Subcutaneous abdominal adipose tissue (tissue), 5 donors: ENCODE results near the gene SHISA6.

Experiments used
- H3K27ac ChIP-seq: one replicate; pipeline ENCODE4 v1.7.0; 2013; ENCODE audit warnings: low read depth, mild to moderate bottlenecking, inconsistent platforms, low read length, moderate library complexity
- H3K27me3 ChIP-seq, 5 donors: one replicate each; pipeline ENCODE4 v1.7.0; 2013; ENCODE audit warnings: low read length in 5 of 5, inconsistent platforms in 1 of 5; ENCODE audit not compliant: control insufficient read depth in 5 of 5, insufficient read depth in 4 of 5
- H3K36me3 ChIP-seq, 5 donors: one replicate each; pipeline ENCODE4 v1.7.0; 2013; ENCODE audit warnings: low read length in 5 of 5; ENCODE audit not compliant: control insufficient read depth in 5 of 5, insufficient read depth in 5 of 5
- H3K4me1 ChIP-seq, 5 donors: one replicate each; pipeline ENCODE4 v1.7.0; 2013; ENCODE audit warnings: low read length in 5 of 5, mild to moderate bottlenecking in 3 of 5, moderate library complexity in 1 of 5; ENCODE audit not compliant: control insufficient read depth in 5 of 5, insufficient read depth in 5 of 5
- H3K4me3 ChIP-seq, 5 donors: one replicate each; pipeline ENCODE4 v1.7.0; 2013; ENCODE audit warnings: low read length in 5 of 5, low read depth in 1 of 5
- H3K9ac ChIP-seq, 5 donors: one replicate each; pipeline ENCODE4 v1.7.0; 2013; ENCODE audit warnings: low read length in 5 of 5, mild to moderate bottlenecking in 4 of 5, moderate library complexity in 3 of 5
- H3K9me3 ChIP-seq, 5 donors: one replicate each; pipeline ENCODE4 v1.7.0; 2013; ENCODE audit warnings: low read length in 5 of 5; ENCODE audit not compliant: control insufficient read depth in 5 of 5
- donor health status: healthy.
- donor health status: healthy.
- donor health status: healthy.
- donor health status: healthy.
- donor health status: healthy.

The SHISA6 gene

GRCh38 chr17:11239379-11239970 is 1.5 kb upstream of the SHISA6 start:
- Histone ChIP-seq H3K27me3 (peaks cover 7 to 42% (median 17%) of the 10 kb centered on the region in 5 donors), H3K9me3 (no peaks in the 10 kb centered on the region), H3K36me3 (no peaks in the 10 kb centered on the region), H3K4me3 (peak overlapping the region; percentile 37 to 68 (median 47)), H3K9ac (no peak overlapping the region), H3K27ac (no peak overlapping the region), H3K4me1 (peaks cover 0 to 18% (median 11%) of the 10 kb centered on the region in 5 donors)

- H3K9ac ChIP-seq, result no peak overlapping the region
- H3K4me3 ChIP-seq, result peak overlapping the region; percentile 37 to 68 (median 47)
- no peaks in the 10 kb centered on the region for H3K9me3 ChIP-seq
- H3K36me3 ChIP-seq, result no peaks in the 10 kb centered on the region
- peaks cover 0 to 19% (median 15%) of the 10 kb centered on the region in 5 donors for H3K4me1 ChIP-seq
- H3K27ac ChIP-seq, result no peak overlapping the region
- H3K27me3 ChIP-seq, result peaks cover 7 to 49% (median 20%) of the 10 kb centered on the region in 5 donors
Observed at GRCh38 chr17:11240041-11240840, 772 bp upstream of the SHISA6 start.

GRCh38 chr17:11241611-11242226 is 706 bp downstream of the SHISA6 start:
- Histone ChIP-seq H3K4me3 (peak overlapping the region; percentile 32 to 44 (median 38)), H3K27me3 (peaks cover 7 to 52% (median 21%) of the 10 kb centered on the region in 5 donors), H3K9me3 (no peaks in the 10 kb centered on the region), H3K27ac (no peak overlapping the region), H3K4me1 (peaks cover 0 to 19% (median 17%) of the 10 kb centered on the region in 5 donors), H3K36me3 (no peaks in the 10 kb centered on the region), H3K9ac (no peak overlapping the region)

GRCh38 chr17:11242411-11242810 is 1.4 kb downstream of the SHISA6 start:
- H3K9me3 ChIP-seq, result no peaks in the 10 kb centered on the region
- peaks cover 7 to 52% (median 21%) of the 10 kb centered on the region in 5 donors for H3K27me3 ChIP-seq
- no peaks in the 10 kb centered on the region for H3K36me3 ChIP-seq
- no peak overlapping the region for H3K27ac ChIP-seq
- peaks cover 0 to 19% (median 17%) of the 10 kb centered on the region in 5 donors for H3K4me1 ChIP-seq
- H3K4me3 ChIP-seq, result no peak overlapping the region
- H3K9ac ChIP-seq, result no peak overlapping the region

- peaks cover 0 to 15% (median 13%) of the 10 kb centered on the region in 5 donors for H3K4me1 ChIP-seq
- H3K27me3 ChIP-seq, result peaks cover 7 to 43% (median 19%) of the 10 kb centered on the region in 5 donors
- no peak overlapping the region for H3K9ac ChIP-seq
- no peaks in the 10 kb centered on the region for H3K36me3 ChIP-seq
- no peaks in the 10 kb centered on the region for H3K9me3 ChIP-seq
- H3K27ac ChIP-seq, result no peak overlapping the region
- H3K4me3 ChIP-seq, result no peak overlapping the region
Observed at GRCh38 chr17:11244776-11245175, 3.8 kb downstream of the SHISA6 start.

GRCh38 chr17:11245187-11245586 is 4.2 kb downstream of the SHISA6 start:
- Histone ChIP-seq H3K27ac (no peak overlapping the region), H3K27me3 (peaks cover 7 to 39% (median 19%) of the 10 kb centered on the region in 5 donors), H3K4me1 (peaks cover 0 to 10% (median 8%) of the 10 kb centered on the region in 5 donors), H3K9ac (no peak overlapping the region), H3K4me3 (no peak overlapping the region), H3K9me3 (no peaks in the 10 kb centered on the region), H3K36me3 (no peaks in the 10 kb centered on the region)

- no peaks in the 10 kb centered on the region for H3K9me3 ChIP-seq
- H3K4me1 ChIP-seq, result peaks cover 0 to 10% (median 7%) of the 10 kb centered on the region in 5 donors
Observed at GRCh38 chr17:11245791-11246190, 4.8 kb downstream of the SHISA6 start.

GRCh38 chr17:11250161-11250560 is 9.1 kb downstream of the SHISA6 start:
- peaks cover 0 to 2% (median 0%) of the 10 kb centered on the region in 5 donors for H3K4me1 ChIP-seq
- H3K36me3 ChIP-seq, result no peaks in the 10 kb centered on the region
- H3K4me3 ChIP-seq, result no peak overlapping the region
- H3K9me3 ChIP-seq, result no peaks in the 10 kb centered on the region
- peaks cover 0 to 11% (median 2%) of the 10 kb centered on the region in 5 donors for H3K27me3 ChIP-seq
- no peak overlapping the region for H3K9ac ChIP-seq
- H3K27ac ChIP-seq, result no peak overlapping the region

More at GRCh38 chr17:11245791-11246190, 4.8 kb downstream of the SHISA6 start:
- H3K9ac ChIP-seq, result no peak overlapping the region
- no peak overlapping the region for H3K4me3 ChIP-seq
- no peak overlapping the region for H3K27ac ChIP-seq
- no peaks in the 10 kb centered on the region for H3K36me3 ChIP-seq
- H3K27me3 ChIP-seq, result peaks cover 7 to 42% (median 19%) of the 10 kb centered on the region in 5 donors

- H3K36me3 ChIP-seq, result no peaks in the 10 kb centered on the region
- H3K27ac ChIP-seq, result no peak overlapping the region
- H3K4me3 ChIP-seq, result no peak overlapping the region
- no peak overlapping the region for H3K9ac ChIP-seq
- no peaks in the 10 kb centered on the region for H3K9me3 ChIP-seq
- H3K4me1 ChIP-seq, result no peaks in the 10 kb centered on the region
- H3K27me3 ChIP-seq, result peaks cover 0 to 7% (median 2%) of the 10 kb centered on the region in 5 donors
Observed at GRCh38 chr17:11251561-11252107, 10.6 kb downstream of the SHISA6 start.
